Type B pancreatic cell (in vitro differentiated cells): Measurements from ENCODE around the gene EPS8L3. TPM values are rescaled to one million over a fixed set of nuclear protein-coding genes. Genes with fewer than 3 reads are reported as not detected.
"Not testable (repeated sequence)": the region's sequence is repeated elsewhere in the genome, so short reads cannot be mapped to it uniquely, and the experiment has no call there.

Experiments used
- DNase-seq: peaks from one replicate; pipeline ENCODE4 v3.0.0; 2021; ENCODE audit warnings: mixed read lengths; ENCODE audit not compliant: unreplicated experiment; ENCODE audit errors: extremely low spot score
- H3K27ac Mint-ChIP-seq: 2 replicates; pipeline ENCODE4 v1.8.0; 2021; ENCODE audit warnings: mild to moderate bottlenecking, mixed read lengths
- H3K27me3 Mint-ChIP-seq: 2 replicates; pipeline ENCODE4 v1.8.0; 2021; ENCODE audit warnings: mixed read lengths
- H3K36me3 Mint-ChIP-seq: 2 replicates; pipeline ENCODE4 v1.8.0; 2021; ENCODE audit warnings: mixed read lengths
- H3K4me1 Mint-ChIP-seq: one replicate; pipeline ENCODE4 v1.8.0; 2021; ENCODE audit warnings: mixed read lengths; ENCODE audit not compliant: unreplicated experiment
- H3K4me3 Mint-ChIP-seq: 2 replicates; pipeline ENCODE4 v1.8.0; 2021; ENCODE audit warnings: mild to moderate bottlenecking, mixed read lengths
- H3K9me3 Mint-ChIP-seq: 2 replicates; pipeline ENCODE4 v1.8.0; 2021; ENCODE audit warnings: mixed read lengths
- total RNA-seq: library from RNA; stranded (reverse); gene quantifications from 2 replicates; pipeline ENCODE4 v1.2.1, GENCODE V29; 2021; ENCODE audit warnings: low replicate concordance
- TF ChIP-seq, protein P1 (sequence below): fragments of 200-600 bp; sonication (generic); conservative IDR thresholded peaks from 2 replicates; pipeline ENCODE4 v1.5.0; 2021; ENCODE audit warnings: antibody characterized with exemption, mild to moderate bottlenecking

The EPS8L3 gene
- total RNA-seq, 1 donor from 2014 or later = 9.9 TPM

DNA sequence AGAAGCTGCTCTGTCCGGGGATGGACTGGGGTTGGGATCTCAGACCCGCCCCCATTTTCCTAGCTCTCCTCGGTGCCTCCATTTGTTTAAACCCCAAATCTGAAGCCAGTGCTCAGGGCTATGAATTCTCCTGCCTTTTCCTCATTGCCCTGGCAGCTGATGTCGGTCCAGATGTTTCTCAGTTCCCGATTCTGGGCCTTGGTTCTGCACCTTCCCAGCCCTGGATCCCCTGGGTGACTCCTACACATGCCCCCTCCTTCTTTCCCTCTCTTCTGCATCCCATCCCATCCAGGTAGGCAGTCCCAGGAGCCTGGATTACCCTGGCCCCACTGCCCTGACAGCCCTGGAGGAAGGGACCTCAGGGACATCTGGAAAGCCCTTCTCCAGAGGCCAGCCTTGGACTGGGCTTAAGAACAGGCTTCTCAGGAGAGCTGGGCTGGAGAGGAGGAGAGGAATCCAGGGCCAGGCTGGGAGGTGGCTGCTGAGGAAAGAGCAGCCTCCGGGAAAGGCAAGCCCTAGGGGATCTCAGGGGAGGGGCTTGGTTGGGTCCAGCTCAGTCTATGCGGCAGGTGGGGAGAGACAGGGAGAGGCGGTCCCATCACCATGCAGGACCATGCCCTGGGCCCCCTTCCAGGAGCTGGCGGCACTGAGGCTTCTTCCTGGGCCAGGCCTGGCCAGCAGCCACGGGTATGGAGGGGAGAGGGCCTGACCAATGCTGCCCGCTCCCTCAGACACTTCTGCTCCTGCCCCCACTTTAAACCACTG lies 6.8 kb upstream of the EPS8L3 start:
- TF ChIP-seq, protein P1, sequence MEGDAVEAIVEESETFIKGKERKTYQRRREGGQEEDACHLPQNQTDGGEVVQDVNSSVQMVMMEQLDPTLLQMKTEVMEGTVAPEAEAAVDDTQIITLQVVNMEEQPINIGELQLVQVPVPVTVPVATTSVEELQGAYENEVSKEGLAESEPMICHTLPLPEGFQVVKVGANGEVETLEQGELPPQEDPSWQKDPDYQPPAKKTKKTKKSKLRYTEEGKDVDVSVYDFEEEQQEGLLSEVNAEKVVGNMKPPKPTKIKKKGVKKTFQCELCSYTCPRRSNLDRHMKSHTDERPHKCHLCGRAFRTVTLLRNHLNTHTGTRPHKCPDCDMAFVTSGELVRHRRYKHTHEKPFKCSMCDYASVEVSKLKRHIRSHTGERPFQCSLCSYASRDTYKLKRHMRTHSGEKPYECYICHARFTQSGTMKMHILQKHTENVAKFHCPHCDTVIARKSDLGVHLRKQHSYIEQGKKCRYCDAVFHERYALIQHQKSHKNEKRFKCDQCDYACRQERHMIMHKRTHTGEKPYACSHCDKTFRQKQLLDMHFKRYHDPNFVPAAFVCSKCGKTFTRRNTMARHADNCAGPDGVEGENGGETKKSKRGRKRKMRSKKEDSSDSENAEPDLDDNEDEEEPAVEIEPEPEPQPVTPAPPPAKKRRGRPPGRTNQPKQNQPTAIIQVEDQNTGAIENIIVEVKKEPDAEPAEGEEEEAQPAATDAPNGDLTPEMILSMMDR = no peak
- no peak for DNase-seq
- H3K27ac Mint-ChIP-seq = no peak overlapping the region
- H3K4me3 Mint-ChIP-seq = no peak overlapping the region
- H3K27me3 Mint-ChIP-seq = peaks cover 16% of the 10 kb centered on the region
- no peaks in the 10 kb centered on the region for H3K36me3 Mint-ChIP-seq
- H3K4me1 Mint-ChIP-seq = peaks cover 11% of the 10 kb centered on the region
- no peaks in the 10 kb centered on the region for H3K9me3 Mint-ChIP-seq

DNA sequence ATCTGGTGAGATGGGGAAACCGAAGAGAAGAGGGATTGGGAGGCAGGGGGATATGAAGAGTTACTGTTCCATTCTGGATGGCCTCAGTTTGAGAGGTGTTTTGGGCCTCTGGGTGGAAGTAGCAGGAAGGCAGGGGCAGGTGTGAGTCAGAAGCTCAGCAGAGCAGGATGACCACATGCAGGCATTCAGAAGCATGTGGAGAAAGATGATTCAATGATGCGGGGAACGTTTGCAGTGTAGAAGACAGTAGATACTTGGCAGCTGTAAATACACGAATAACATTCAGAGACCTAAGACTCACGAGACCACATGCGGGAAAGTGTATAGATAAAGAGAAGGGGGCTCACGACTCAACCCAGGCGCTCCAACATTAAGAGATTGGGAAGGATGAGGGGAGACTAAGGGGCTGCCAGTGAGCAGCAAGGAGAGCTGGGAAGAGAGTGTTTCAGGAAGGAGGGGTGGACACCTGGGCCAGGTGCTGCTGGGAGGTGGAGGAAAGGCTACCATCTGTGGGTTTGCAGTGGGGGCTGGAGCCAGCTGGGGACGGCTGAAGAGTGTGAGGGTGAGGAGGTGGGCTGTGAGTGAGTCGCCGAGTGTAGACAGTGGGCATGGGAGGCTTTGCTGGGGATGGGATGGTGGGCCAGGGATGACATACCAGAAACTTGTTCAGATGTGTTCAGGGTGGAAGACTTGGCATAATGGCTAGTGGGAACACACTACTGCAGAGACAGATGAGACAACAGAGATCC lies 5.8 kb upstream of the EPS8L3 start:
- Mint-ChIP-seq H3K4me1 (peaks cover 11% of the 10 kb centered on the region), H3K27me3 (peaks cover 13% of the 10 kb centered on the region), H3K9me3 (no peaks in the 10 kb centered on the region), H3K4me3 (no peak overlapping the region), H3K36me3 (no peaks in the 10 kb centered on the region), H3K27ac (no peak overlapping the region)
- TF ChIP-seq, protein P1 = no peak
- DNase-seq = no peak

DNA sequence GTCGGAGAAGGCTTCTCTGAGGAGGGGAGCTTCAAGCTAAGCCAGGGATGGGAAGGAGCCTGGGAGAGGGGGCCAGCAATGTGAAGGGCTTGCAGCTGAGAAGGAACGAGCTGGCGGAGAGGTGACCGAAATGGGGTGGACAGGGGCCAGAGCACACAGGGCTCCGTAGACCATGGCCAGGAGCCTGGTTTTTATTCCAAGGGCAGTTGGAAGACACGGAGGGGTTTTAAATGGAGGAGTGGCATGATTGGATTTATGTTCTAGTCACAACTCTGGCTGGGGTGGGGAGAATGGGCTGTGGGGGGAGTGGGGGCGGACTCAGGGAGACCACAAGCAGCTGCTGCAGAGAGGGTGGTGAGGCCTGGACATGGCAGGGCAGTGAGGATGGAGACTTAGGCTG lies 5.1 kb upstream of the EPS8L3 start:
- Mint-ChIP-seq H3K27ac (no peak overlapping the region), H3K4me1 (peaks cover 9% of the 10 kb centered on the region), H3K9me3 (no peaks in the 10 kb centered on the region), H3K4me3 (no peak overlapping the region), H3K27me3 (peaks cover 12% of the 10 kb centered on the region), H3K36me3 (no peaks in the 10 kb centered on the region)
- DNase-seq = no peak
- TF ChIP-seq, protein P1 = no peak

DNA sequence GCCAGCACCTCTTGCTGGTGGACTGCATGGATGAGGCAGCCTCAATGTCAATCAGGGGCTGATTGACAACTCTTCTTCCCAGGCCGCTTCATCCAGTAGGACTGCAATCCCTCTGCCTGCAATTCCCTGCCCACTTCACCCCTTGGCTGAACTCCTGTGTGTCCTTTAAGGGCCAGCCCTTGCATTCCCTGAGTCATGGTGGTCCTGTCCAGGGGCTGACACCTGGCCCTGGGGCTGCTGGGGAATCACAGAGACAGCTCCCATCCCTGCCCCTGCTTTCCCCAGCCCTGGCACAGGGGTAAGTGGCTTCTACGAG lies 4.6 kb upstream of the EPS8L3 start:
- no peaks in the 10 kb centered on the region for H3K9me3 Mint-ChIP-seq
- DNase-seq = no peak
- TF ChIP-seq, protein P1 = no peak

DNA sequence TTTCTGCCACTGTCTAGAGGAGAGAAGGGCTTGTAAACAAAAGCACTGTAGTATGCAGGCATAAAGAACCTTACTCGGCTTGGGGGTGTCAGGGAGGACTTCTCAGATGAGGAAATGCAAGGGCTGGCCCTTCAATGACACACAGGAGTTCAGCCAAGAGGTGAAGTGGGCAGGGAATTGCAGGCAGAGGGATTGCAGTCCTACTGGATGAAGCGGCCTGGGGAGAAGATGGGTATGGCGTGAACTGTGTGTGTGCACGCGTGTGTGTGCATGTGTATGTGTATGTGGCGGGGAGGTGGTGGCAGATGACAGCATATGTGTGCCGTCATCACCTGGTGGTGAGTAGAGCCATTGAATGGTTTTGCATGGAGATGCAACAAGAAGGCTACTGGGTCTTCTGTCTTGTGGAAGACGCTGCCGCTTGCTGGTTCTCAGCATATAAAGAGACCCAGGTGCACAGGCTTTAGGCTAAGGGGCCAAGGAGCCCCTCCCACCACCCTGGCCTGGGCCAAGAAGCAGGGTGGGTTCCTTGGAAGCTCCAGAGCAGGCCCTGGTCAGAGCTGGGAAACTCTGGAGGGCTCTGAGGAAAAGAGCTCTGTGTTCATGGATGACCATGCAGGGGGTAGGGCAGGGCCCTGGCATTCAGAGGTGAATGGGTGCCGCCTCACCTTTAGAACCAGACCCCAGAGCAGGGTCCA lies 4.1 kb upstream of the EPS8L3 start:
- no peak overlapping the region for H3K27ac Mint-ChIP-seq
- no peak overlapping the region for H3K4me3 Mint-ChIP-seq
- DNase-seq = no peak
- H3K27me3 Mint-ChIP-seq = peaks cover 8% of the 10 kb centered on the region
- H3K9me3 Mint-ChIP-seq = no peaks in the 10 kb centered on the region
- TF ChIP-seq, protein P1 = no peak
- peaks cover 7% of the 10 kb centered on the region for H3K4me1 Mint-ChIP-seq
- H3K36me3 Mint-ChIP-seq = no peaks in the 10 kb centered on the region

More for the DNA sequence above, 4.6 kb upstream of the EPS8L3 start:
- Mint-ChIP-seq H3K4me3 (no peak overlapping the region), H3K36me3 (no peaks in the 10 kb centered on the region), H3K4me1 (peaks cover 4% of the 10 kb centered on the region), H3K27me3 (peaks cover 8% of the 10 kb centered on the region), H3K27ac (no peak overlapping the region)

DNA sequence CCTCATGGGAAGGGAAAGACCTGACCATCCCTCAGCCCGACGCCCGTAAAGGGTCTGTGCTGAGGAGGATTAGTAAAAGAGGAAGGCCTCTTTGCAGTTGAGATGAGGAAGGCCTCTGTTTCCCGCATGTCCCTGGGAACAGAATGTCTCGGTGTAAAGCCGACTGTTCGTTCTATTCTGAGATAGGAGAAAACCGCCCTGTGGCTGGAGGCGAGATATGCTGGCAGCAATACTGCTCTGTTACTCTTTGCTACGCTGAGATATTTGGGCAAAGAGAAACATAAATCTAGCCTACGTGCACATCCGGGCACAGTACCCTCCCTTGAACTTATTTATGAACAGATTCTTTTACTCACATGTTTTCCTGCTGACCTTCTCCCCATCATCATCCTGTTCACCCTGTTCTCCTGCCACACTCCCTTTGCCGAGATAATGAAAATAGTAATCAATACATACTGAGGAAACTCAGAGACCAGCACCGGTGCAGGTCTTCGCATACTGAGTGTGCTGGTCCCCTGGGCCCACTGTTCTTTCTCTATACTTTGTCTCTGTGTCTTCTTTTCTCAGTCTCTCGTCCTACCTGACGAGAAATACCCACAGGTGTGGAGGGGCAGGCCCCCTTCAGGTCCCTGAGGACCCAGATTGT lies 3.4 kb upstream of the EPS8L3 start:
- not testable (repeated sequence) for H3K27me3 Mint-ChIP-seq, H3K9me3 Mint-ChIP-seq, DNase-seq, H3K36me3 Mint-ChIP-seq, H3K4me3 Mint-ChIP-seq, H3K27ac Mint-ChIP-seq, H3K4me1 Mint-ChIP-seq
